Left forelimb (tissue), 1 donor: ENCODE measurements around the gene RTKN.
A peak's percentile ranks its signal among the peaks of the same experiment; 100 is the strongest.

Source experiments
- DNase-seq: peaks from one replicate; pipeline ENCODE4 v3.0.0-alpha.2; 2018; ENCODE audit warnings: low spot score

Gene RTKN

DNA sequence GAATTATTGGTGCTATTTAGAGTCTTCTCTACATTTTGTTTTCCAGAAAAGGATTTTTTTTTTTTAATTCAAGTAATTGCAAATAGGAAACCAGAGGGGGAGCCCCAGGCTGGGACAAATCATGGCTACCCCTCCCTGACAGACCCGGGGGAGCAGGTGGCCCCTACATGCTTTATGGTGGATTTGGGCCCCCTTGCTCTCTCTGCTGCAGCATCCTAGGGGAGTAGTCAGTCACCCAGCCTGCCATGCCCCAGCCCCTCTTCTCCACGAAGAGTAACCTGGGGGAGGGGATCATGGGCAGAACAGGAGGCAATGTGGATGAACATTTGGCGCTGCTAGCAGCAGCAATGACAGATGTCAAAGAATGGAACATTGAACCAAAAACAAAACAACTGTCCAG, 25.0 kb downstream of the RTKN start:
- DNase-seq: no peak

DNA sequence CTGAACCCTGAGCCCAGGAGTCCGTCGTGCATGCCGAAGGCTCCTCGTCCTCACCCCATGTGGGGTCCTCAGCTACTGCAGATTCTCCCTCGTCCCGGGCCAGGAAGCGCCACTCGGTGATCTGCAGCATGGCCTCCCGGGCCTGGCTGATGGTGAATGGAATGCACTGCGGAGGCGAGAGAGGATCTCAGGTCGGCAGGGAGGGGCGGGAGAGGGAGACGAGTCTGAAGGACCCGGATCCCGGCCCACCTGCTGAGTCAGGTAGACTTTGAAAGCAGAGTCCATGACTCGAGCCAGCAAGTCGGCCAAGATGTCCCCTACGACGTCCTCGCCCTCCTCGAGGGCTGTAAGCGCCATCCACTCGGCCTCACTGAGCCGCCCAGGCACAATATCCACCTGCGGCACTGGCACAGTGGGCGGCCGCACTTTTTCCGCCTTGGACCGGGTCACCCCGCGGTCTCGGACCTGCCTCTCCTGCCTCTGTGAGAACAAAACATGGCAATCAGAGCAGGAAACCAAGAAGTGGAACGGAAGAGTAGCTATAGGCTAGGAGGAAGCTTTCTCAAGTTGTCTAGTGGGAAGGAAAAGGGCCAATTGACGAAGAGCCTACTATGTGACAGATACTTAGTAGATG, 25.9 kb downstream of the RTKN start:
- no peak for DNase-seq

DNA sequence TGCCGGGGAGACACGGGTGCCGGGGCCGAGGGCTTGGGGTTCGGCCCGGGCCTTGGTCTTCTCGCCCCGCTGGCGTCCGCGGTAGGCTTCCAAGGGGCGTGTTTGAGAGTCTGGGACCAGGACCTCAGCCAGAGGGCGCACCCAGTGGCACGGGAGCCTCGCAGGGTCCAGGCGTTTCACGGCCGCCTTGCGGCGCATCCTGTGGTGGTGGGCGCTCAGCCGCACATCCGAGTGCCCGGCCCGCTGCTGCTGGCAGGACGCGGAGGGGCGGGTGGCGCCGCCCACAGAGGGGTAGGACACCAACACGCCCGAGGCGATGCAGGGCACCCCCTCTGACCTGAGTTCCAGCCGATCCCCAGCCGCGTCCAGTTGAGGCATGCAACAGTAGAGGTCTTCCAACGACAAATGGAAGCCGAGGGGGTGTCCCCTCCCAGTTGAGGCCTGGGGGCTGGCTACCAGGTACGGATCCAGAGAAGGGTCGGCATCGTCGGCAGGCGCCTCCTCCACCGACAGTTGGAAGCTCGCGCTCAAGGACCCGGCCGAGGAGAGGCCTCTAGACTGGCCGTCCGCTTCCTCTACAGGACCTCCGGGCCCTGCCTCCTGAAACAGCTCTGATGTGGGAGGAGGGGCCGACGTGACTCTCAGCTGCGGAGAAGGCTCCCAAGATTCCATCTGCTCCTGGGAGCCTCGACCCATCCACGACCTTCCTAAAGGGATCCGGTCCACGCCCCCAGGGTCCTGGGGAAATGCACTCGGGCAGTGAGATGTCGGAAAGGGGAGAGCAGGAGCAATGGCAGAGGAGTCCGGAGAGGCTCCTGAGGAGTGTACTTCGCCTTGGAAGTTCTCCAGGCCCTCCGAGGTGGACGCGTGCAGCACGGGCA, 26.6 kb downstream of the RTKN start:
- peak; percentile 78 for DNase-seq

DNA sequence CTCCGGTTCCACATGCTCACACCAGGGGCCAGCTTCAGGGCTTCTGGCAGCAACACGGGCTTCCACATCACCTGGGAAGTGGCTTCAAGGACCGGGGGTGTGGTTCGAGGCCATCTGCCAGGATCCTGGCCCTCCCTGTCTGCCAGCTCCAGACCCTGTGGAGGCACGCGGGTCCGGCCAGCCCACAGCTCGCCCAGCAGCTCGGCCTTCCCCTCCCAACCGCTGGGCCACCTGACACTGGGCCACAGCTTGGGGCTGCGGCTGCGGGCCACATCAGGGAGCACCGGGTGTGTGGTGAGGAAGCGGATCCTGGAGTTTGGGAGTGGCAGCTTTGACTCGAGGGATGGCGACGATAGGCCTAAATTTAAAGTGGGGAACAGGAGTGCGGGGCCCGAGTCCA, 27.3 kb downstream of the RTKN start:
- DNase-seq: peak; percentile 64

DNA sequence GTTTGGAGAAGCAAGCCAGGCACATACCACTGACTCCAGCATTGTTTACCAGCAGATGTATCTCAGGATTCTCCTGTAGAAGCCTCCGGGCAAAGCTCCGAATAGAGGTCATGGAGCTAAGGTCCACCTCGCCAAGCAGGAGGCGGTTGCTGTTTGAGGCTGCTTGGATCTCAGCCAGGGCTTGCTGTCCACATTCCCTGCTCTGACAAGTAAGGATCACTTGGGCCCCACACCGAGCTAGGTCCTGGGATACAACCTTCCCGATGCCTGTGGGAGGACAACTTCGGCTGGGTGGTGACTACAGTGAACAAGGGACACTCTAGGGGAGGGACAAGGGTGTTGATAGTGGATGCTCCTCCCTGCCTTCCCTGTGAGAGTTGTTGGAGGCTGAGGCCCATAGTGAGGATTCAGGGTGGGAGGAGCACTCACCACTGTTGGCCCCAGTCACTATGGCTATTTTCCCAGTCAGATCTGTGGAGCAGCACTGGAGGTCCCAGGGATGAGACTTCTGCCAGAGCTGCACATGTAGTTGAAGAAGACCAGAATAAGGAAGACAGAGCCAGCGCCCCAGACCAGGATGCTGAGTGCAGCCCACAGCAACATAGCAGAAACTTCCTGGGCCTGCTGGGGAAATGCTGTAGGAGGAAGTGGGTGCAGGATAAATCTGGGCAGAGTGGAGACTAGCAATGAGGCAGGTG, 28.6 kb downstream of the RTKN start:
- DNase-seq: peak; percentile 64

DNA sequence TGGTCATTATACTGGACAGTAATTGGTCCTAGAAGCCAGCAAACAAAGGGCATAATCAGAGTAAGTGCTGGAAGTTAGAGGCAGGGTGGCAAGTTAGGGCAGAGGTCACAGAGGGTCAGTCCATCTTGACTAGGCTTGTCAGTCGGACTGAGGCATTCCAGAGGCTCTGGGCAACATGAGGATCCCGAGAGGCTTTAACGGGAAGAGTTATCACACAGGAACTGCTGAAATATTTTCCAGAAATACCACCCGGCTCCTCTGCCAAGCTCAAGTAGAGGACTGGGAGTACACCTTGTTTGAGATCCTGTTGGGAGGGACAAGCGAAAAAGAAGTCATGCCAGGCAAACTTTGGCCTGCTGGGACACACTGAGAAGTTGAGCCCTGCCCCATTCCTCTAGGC, 34.1 kb downstream of the RTKN start:
- DNase-seq: no peak

DNA sequence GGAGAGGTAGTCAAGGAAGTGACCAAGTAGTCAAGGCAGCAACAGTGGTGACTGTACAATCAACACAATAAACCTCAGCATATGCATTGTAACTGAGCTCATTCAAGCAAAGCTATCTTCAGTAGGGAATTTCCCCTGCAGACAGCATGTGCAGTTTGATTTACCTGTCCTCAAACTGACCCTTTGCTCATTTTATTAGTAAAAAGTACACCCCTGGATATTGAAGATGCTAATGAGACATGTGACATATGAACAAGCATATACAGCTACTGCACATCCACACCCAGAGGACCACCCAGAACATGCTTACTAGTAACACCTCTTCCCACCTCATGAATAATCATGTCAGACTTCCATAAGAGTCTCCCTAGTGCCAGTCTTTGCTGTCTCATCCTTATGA, 35.7 kb downstream of the RTKN start:
- no peak for DNase-seq

DNA sequence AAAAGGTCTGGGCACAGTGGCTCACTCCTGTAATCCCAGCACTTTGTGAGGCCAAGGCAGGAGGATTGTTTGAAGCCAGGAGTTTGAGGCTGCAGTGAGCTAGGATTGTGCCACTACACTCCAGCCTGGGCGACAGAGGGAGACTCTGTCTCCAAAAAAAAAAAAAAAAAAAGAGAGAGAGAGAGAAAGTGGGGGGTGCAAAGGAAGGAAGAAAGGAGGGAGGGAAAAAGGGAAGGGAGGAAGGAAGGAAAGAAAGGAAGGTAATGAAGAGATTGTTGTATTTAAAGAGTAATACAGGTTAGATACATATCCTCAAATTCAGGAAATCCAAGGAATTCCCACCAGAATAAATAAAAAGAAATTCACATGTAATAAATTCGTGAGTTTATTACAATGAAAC, 39.8 kb downstream of the RTKN start:
- no peak for DNase-seq

DNA sequence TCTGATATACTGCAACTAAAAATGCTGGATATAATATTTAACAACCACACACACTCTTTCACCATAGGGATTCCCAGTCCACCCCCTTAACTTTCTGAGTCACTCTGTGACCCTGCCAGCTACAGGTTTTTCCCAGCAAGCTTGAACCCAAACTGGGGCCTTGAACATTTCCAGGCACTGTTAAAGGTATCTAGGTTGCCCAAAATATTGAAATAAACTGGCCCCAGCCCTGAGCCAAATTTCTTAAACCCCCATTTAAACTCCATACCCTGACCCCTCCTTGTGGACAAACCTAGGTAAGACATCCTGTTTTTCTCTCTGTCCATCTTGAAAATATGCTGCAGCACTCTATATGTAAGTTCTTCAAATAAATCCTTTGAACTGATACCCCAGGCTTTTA, 42.0 kb downstream of the RTKN start:
- no peak for DNase-seq

DNA sequence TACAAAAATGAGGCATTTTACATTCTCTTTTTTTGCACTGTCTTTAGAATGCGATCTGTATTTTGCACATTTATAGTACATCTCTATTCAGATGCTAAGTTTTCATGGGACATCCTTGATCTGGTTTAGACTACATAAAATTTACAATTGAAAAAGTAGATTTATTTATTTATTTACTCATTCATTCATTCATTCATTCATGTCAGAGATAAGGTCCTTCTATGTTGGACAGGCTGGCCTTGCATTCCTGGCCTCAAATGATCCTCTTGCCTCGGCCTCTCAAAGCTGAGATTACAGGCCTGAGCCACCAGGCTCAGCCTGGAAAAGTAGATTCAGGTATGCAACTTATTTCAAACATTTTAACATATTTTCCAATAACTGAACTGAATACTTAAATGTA, 45.6 kb downstream of the RTKN start:
- DNase-seq: no peak

DNA sequence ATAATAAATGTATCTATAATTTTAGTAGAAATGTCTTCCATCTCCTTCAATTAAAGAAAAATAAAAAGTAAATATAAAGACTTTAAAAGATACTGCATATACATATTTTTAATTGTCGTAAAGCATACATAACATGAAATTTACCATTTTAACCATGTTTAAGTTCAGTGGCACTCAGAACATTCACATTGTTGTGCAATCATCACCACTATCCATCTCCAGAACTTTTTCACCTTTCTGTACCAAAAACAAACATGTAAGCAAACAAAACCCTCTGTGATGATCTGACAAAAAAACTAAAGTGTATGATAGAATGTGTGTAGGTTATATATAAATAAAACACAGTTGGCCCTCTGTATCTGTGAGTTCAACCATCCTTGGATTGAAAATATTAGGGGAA, 48.2 kb downstream of the RTKN start:
- DNase-seq: no peak

DNA sequence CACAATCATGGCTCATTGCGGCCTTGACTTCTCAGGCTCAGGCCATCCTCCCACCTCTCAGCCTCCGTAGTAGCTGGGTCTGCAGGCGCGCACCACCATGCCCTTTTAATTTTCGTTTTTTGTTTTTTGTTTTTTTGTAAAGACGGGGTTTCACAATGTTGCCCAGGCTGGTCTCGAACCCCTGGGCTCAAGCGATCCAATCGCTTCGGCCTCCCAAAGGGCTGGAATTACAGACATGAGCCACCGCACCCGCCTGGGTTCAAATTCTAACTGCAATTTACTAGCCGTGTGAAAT, 49.3 kb downstream of the RTKN start:
- DNase-seq: no peak

DNA sequence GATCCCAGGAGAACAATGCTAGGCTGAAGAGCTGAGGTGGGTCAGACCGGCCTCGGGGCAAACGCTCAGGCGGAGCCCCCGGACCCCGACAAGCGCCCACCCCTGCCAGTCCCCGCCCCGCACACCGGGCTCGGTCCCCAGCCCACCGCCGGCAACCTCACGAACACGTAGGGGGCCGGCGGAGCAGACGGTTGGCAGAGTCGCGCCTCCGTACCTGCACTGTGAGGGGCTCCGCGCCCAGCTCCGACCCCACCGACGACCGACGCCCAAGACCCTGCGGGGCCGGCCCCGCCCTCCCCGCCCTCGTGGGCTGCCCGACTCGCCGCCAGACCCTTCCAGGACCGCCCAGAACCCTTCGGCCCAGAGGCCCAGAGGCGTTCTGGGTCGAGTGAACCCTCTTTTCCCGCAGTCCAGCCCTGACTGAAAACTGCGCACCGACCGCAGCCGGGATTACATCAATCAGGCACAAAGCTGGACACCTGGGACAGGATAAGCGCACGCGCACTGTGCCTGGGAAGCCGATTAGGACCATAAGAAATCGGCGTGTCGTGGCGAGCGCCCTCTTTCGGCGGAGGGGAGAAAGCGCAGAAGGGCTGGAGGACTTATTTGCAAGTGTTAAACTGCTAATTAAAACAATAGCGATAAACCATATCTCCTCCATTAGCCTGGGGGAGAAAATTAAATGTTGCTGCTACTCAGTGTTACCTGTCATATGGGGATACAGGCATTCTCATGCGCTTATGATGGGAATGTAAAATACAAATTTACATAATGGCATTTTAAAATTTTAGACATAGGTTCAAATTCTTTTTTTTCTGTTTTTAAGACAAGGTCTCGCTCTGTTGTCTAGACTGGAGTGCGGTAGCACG, 49.9 kb downstream of the RTKN start:
- DNase-seq: peak; percentile 92

DNA sequence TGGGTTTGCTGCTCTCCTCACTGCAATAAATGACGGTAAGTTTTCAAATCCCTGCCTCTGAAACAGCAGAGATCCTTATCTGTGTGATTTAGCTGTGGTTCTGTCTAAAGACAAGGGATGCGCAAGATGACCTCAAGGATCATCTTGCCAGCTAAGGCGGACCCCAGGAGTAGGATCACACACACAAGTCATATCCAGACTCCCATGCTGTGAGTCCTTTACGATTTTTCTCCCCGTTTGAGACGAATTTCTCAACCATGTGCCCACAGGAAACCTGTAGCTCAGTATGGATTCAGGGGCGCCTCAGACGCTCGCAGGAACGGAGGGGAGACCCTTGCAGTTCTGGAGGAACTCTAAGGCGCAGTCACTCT, 50.5 kb downstream of the RTKN start:
- no peak for DNase-seq

DNA sequence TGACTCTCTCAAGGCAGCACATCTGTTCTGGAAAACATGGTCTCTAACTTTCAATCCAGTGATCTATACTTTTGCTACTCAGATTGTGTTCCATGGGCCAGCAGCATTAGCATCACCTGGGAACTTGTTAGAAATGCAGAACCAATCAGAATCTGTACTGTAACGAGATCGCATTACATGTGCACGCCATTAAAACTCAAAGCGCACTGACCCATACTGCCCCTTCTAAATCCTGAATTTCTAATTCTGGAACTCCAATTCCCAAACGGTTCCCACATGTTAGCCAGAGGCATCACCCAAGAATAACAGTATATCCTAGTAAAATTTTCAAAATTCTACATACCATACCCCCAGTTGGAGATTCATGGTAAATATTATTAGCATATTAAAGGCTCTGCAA, 51.1 kb downstream of the RTKN start:
- no peak for DNase-seq

DNA sequence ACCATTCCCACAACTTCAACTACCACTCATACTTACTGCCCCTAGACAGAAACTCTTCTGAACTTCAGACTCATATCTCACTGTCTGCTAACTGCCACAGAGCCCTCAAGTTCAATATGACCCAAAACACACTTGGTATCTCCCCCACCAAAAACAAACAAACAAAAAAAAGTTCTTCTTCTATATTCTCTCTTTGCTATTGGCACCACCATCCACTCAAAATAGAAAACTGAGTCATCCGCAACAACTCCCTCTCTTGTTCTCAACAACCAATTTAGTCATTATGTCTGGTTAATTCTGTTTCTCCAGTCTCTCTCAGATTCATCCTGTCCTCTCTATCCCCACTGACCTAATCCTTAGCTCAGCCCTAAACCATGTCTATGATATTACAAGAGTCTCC, 54.4 kb downstream of the RTKN start:
- DNase-seq: no peak

DNA sequence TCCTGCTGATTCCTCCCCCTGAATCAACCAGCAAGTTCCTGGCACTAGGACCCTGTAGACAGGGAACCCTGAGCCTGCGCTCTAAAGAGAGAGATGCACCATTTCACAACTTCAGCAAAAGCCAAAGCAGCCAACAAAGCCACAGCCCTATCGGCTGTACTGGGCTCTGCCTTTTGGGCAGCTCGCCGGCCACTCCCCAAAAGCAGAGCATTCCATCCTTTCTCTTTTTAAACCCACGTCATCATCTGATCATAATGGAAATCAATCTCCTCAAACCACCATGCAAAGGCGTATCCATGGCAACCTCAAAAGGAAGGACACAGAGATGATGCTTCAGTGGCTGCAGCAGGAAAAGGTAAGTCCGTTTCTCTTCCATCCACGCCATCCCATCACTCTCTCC, 56.3 kb downstream of the RTKN start:
- DNase-seq: no peak

DNA sequence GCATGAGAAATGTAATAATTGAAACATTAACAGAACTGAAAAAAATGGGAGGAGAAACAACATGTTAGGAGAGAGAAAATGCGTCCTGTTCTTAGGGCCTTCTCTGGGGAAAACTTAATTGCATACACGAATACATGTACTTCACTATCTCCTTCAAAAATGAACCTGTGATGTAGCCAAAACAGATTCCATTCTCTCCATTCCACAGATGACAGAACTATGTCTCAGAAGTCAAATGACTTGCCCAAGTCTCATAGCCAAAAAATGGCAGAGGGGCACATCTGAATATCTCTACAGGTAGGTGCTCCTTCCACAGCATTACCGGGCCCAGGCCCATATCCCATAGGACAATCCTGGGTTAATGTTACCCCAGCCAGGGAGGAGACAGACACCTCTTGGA, 57.7 kb downstream of the RTKN start:
- DNase-seq: no peak

DNA sequence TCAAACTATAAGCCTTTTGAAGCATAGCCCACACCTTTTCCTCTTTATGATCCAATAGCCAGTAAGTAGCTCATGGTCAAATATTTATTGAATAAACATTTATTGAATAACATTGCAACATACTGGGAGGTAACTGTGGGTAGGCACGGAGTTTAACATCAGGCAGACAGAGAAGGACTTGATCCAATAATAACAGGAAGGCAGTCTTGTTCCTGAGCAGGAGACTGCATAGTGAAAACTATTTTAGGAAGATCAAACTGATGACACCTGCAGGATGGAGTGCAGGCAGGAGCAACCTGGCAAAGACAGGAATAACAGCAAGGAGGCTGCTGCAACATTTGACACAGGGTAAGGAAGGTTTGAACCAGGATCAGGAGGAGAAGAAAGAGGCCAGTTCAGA, 58.5 kb downstream of the RTKN start:
- DNase-seq: no peak

DNA sequence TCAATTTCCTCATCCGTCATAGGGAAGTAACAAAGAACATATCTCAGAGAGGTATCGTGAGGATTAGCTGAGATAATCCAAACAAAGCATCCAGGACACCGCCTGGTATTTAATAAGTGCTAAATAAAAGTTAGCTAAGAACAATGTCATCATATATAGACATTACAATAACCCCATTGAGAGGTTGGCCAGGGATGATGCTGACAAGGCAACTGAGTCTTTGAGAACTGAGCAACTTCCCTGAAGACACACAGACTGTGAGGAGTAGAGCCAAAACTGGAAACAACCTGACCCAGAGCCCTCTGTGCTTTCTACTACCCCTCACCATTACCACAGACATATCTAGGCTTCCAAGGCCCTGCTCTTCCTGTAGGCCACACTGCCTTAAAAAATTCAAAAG, 60.0 kb downstream of the RTKN start:
- DNase-seq: no peak

DNA sequence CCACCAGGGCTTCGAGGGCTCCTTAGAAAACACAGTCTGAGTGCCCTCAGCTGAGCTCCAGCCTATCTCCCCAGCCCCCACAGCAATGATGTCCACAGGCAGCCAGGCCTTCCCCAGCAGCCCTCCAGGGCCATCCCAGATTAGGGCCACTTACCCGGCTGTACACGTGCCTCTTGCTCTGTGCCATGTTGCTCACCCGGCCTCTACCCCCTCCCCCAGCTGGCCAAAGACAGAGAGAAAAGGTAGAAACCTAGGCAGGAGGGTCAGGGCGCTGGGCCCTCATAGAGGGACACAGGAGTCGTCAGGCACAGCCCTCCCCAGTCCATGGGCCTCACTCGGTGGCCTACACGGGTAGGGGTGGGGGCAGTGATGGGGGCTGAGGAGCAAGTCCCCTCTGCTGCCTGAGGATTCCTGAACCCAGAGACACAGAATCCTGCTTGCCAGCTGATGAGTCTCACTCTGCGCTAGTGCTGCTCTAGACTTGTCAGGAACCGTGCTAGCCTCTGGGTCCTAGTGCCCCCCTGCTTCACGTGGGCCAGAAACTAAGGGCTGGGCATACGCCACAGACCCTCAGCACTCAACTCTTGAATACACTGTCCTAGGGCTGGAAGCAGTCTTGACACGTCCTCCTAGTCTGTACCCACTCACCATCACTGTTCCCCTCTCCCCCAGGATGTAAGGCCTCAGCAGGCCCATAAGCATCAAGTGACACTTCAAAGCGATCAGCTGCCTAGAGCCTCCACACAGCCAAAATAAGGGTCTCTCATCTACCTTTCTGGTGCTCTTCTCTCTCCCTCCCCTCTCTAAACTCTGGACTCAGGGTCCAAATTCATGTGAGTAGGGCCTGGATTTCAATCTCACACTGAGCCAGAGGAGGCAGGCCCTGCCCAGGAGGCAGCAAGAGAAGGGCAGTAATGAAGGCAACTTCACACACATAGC, 61.6 kb downstream of the RTKN start, which contains the start of gene DCTN1:
Gene DCTN1 (minus strand): TSS at position 461 of the 939 bp plus-strand sequence. CDS start 274 bp downstream, at position 187.
- DNase-seq: peak; percentile 72
